HL-60 (cell line): ENCODE results near the gene CACNA1D.

Source experiments
- DNase-seq, 2 experiments: peaks; one replicate each; pipeline ENCODE4 v3.0.0-alpha.2; 2010 to 2020; ENCODE audit warnings: low read depth in 1 of 2, low spot score in 1 of 2
- H3K27ac ChIP-seq: fragments of 250-450 bp; sonication (Bioruptor Pico); replicated peaks from 2 replicates; pipeline ENCODE4 v1.5.1; 2020; ENCODE audit warnings: mild to moderate bottlenecking, moderate library complexity
- H3K27me3 ChIP-seq: fragments of 250-450 bp; sonication (Bioruptor Pico); 2 replicates; pipeline ENCODE4 v1.5.1; 2021; ENCODE audit warnings: mild to moderate bottlenecking, moderate library complexity; ENCODE audit not compliant: insufficient read depth, poor library complexity, severe bottlenecking
- H3K4me3 ChIP-seq: replicated peaks from 2 replicates; pipeline ENCODE4 v1.5.1; 2011; ENCODE audit warnings: mild to moderate bottlenecking, control low read depth, low read length; ENCODE audit not compliant: insufficient read depth
- CTCF ChIP-seq: IDR thresholded peaks from one replicate; pipeline ENCODE4 v1.5.1; 2011; ENCODE audit warnings: low read length, control low read depth, inconsistent platforms; ENCODE audit not compliant: insufficient read depth
- GABPA ChIP-seq: IDR thresholded peaks from 2 replicates; pipeline ENCODE4 v1.6.1; 2012; ENCODE audit warnings: low read depth
- POLR2AphosphoS5 ChIP-seq: IDR thresholded peaks from 2 replicates; pipeline ENCODE4 v1.6.1; 2012; ENCODE audit warnings: low read depth
- REST ChIP-seq: IDR thresholded peaks from 2 replicates; pipeline ENCODE4 v1.6.1; 2012; ENCODE audit warnings: low read depth; ENCODE audit not compliant: insufficient replicate concordance
- SPI1 ChIP-seq: IDR thresholded peaks from 2 replicates; pipeline ENCODE4 v1.6.1; 2012; ENCODE audit warnings: low read depth, mild to moderate bottlenecking, borderline replicate concordance

CACNA1D gene

GRCh38 chr3:53590606-53591005, 96.2 kb downstream of the CACNA1D start:
- DNase-seq = no peak
- no peak for TF ChIP-seq REST
- Histone ChIP-seq H3K27ac (no peak overlapping the region), H3K4me3 (no peak overlapping the region), H3K27me3 (peaks cover 2% of the 10 kb centered on the region)

- Histone ChIP-seq H3K27ac (no peak overlapping the region), H3K27me3 (peaks cover 2% of the 10 kb centered on the region), H3K4me3 (no peak overlapping the region)
- no peak for TF ChIP-seq CTCF
- TF ChIP-seq SPI1 = no peak
- TF ChIP-seq REST = no peak
- TF ChIP-seq POLR2AphosphoS5 = no peak
- TF ChIP-seq GABPA = no peak
- DNase-seq = no peak
Measured at GRCh38 chr3:53591646-53592045, 97.2 kb downstream of the CACNA1D start.

GRCh38 chr3:53592862-53593261, 98.5 kb downstream of the CACNA1D start:
- H3K27me3 ChIP-seq = peaks cover 2% of the 10 kb centered on the region
- TF ChIP-seq CTCF = no peak
- no peak for TF ChIP-seq GABPA
- TF ChIP-seq REST = no peak
- DNase-seq = no peak
- H3K4me3 ChIP-seq = no peak overlapping the region
- no peak overlapping the region for H3K27ac ChIP-seq

GRCh38 chr3:53593611-53594010, 99.2 kb downstream of the CACNA1D start:
- no peak for DNase-seq
- TF ChIP-seq SPI1 (no peak), GABPA (no peak), REST (no peak), POLR2AphosphoS5 (no peak), CTCF (no peak)
- Histone ChIP-seq H3K27ac (no peak overlapping the region), H3K27me3 (peaks cover 2% of the 10 kb centered on the region), H3K4me3 (no peak overlapping the region)
